HPDE6-E6E7 (cell line): ENCODE results near the gene RAB27A.

Experiments used
- DNase-seq: peaks from one replicate; pipeline ENCODE4 v3.0.0; 2011; ENCODE audit warnings: missing footprints; ENCODE audit errors: extremely low spot score

The RAB27A gene

DNA sequence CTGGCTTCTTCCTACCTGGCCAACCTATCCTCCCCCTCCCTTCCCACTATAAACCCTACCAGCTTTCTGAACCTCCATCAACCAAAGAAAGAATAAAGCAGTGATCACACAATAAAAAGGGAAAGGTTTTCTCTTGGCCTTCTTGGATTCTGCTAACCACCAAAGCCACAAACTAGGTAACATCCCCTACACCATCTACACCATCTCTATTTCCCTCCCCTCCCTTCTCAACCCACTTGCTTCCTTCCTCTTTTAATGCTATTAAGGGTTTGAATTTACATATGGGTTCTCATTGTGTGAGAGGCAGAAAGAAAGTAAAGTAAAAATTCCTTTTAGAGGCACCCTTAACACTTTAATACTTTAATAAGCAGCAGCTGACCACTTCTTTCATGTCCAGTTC, 67.0 kb downstream of the RAB27A start:
- no peak for DNase-seq

- peak; percentile 62 for DNase-seq
These were observed 68.3 kb downstream of the RAB27A start for GRCh38 chr15:55221090-55222011.

DNA sequence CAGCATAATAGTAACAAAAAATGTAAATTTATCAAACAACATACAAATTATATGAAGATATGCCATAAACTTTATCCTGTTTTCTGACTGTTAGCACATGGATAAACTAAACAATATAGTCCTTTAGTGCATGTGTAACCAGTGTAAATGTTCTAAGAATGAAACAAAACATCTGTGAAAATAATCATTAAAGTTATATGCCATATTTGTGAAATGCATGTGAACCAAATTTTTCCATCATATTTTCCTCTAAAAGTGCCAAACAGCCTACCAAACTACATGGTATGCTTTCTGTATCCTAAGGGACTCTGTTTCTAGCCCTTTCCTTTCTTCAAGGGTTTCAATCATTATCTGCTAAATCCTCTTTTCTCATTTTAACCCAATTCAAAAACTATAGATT, 69.0 kb downstream of the RAB27A start:
- no peak for DNase-seq

DNA sequence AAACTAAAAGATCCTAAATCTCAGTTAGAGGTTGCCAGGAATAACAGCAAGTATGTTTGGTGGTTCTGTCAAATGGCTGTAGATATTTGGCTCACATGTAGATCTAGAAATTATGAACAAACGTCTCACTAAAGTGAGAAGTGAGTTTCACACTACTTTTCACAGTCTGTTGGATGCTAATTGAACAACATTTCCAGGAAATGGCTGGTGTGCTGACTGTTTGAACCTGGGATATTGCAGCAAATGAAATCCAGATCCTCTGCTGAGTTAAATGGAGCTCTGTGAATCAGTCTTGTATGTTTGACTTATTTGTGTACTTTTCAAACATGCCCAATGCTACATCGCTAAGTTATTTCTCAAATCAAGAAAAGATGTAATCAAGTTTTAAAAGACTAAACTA, 71.6 kb downstream of the RAB27A start:
- DNase-seq = no peak

- no peak for DNase-seq
These were observed 85.1 kb downstream of the RAB27A start for GRCh38 chr15:55204464-55204863.

DNA sequence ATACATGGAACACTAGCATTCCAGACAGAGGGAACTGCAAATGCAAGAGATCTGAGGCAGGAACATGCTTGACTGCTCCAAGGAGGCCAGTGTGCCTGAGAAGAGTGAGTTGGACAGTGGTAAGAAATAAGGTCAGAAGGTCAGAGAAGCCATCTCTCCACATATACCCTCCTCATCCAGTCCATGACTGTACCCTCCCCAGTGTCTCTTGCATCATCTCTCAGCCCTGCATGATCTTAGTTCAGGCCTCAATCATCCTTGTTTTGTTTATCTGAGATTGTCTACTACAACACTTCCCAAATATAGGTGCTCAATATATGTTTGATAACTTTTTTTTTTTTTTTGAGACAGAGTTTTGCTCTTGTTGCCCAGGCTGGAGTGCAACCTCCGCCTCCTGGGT, 87.4 kb downstream of the RAB27A start:
- no peak for DNase-seq

GRCh38 chr15:55198706-55199105, 90.9 kb downstream of the RAB27A start:
- DNase-seq = no peak

DNA sequence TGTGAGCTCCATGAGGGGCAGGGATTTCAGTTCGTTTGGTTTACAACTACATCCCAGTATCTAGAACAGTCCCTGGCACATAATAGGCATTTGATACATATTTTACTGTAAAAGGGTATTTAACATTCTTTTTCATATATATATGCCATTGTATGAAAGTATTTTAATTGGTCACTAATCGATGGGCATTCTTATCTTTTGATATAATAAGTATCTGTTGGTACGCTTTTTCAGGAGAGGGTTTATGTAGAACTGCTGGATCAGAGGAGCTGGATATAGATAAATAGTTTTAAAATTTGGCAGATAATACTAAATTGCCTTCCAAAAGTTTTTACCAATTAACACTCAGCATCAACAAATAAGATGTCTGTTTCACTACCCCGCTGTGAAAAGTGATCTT, 91.9 kb downstream of the RAB27A start:
- no peak for DNase-seq

DNA sequence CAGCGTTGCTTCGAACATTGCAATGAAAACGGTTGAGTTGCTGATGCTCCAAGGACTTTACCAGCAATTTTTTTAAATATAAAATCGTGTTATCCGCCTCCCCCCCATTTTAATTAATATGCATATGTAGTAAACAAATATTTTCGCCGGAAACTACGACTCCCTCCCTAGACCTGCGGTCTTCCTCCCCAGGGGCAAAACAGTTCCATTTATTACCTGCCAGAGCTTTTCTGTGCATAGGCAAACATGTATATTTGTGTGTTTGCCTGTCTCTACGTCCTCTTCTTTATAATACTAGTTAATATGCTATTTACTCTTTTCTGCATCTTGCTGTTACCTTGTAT, 92.3 kb downstream of the RAB27A start:
- DNase-seq = no peak

DNA sequence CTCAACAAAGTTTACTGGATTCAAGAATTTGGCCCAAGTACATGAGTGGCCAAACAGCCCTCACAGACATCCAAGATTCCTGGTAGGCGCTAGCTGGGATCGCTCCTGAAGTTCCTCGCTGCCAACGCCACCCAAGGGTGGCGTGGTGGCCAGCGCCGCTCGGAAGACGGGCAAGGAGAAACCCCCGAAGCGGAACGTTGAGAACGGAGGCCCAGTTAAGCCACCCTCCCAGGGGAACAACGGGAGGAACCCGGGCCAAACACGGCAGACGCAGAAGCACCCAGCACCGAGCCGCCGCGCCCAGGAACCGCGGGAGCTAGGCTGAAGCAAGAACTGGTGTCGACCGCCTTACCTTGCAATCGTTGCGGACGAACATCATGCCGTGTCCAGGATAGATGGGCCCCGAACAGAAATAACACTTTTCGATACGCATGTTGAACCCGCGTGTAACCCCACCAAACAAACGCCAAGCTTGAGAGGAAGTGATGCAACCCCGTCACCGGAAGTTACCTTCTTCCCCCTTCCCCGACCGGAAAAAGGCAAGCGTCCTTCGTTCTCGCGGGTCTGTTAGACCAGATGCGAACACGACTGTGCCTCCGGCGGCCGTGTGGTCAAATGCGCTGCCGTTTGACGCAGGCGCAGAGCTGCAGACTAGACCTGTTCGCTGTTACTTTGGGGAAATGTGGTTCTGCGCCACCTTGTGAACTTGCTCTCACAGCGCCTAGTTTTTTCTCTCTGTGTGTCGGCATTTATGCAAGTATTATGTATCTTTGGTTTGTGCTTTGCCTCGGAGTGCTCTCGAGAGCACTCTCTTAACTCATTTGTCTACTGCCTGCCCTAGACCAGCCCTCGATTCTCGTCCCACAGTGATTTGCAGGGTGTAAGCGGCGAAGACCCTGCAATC, 92.9 kb downstream of the RAB27A start, which contains the start of gene RSL24D1:
Gene RSL24D1 (minus strand): TSS at position 484 of the 904 bp plus-strand sequence. CDS start 51 bp downstream, at position 433.
- DNase-seq = peak; percentile 94

DNA sequence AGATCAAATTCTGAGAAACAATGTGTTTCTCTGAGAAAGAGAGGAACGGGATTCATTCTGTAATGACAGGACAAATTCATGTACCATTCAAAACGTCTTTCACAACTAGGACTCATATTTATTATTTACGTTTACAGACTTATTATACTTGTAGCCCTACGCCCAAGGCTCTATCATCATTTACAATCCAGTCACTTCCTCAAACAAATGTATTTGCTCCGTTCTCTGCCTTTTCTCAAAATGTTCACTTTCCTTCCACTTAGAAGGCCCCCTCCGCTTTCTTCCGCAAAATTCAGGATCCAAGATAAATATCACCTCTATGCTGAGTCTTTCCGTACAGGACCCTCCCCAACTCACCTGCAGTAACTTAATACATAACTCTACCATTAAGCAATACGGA, 93.6 kb downstream of the RAB27A start:
- no peak for DNase-seq

- DNase-seq = no peak
These were observed 95.4 kb downstream of the RAB27A start for GRCh38 chr15:55194256-55194655.

- DNase-seq = no peak
These were observed 103.3 kb downstream of the RAB27A start for GRCh38 chr15:55186331-55186730.

- DNase-seq = no peak
These were observed 105.9 kb downstream of the RAB27A start for GRCh38 chr15:55183679-55184078.

- DNase-seq = no peak
These were observed 110.5 kb downstream of the RAB27A start for GRCh38 chr15:55179141-55179540.

DNA sequence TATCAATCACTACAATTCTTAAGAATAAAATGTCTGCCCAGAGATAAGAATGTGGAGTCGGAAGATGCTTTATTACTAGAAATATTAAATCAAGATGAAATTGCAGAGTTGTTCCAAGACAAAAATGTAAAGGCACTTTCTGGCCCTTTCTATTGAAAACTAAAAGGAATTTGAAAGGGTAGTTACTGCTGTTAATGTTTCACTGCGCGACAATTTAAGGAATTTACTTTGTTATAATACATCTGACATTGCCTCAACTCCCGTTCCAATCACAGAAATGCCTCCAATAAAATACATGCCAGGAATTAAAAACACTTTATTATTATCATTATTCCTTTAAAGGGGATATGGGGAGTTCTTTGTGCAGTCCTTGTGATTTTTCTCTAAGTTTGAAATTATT, 119.3 kb downstream of the RAB27A start:
- DNase-seq = no peak

DNA sequence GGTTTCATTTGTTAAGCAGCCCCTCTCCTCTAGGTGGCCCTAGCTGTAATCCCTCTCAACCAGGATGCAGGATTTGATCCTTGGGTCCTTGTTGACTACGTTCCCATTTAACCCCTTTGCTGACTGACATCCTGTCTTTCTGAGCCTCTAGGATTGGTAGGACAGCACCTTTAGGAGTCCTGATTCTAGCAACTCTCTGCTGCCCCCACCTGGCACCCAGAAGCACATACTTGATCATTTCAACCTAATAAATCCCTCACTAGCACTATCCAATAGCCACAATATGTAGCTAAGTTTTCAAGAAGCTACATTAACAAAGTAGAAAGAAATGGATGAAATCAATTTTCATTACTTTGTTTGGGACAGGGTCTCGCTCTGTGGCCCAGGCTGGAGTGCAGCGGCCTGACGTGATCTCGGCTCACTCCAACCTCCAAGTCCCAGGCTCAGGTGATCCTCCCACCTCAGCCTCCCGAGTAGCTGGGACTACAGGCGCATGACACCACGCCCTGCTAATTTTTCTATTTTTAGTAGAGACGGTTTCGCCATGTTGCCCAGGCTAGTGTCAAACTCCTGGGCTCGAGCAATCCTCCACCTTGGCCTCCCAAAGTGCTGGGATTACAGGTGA, 121.2 kb downstream of the RAB27A start:
- DNase-seq = peak; percentile 63

- no peak for DNase-seq
These were observed 125.3 kb downstream of the RAB27A start for GRCh38 chr15:55164284-55164683.
